Liver (tissue), 9 donors: ENCODE results near the gene TMEM101. TPM values are rescaled to one million over a fixed set of nuclear protein-coding genes. Genes with fewer than 3 reads are reported as not detected.

Source experiments
- DNase-seq: peaks from one replicate; pipeline ENCODE4 v3.0.0-alpha.2; 2017; ENCODE audit warnings: low spot score
- H3K27ac ChIP-seq, 2 donors: one replicate each; pipeline ENCODE4 v1.7.0; 2013; ENCODE audit warnings: inconsistent platforms in 2 of 2, low read length in 2 of 2, control low read depth in 1 of 2, low read depth in 1 of 2, mild to moderate bottlenecking in 1 of 2
- H3K27me3 ChIP-seq, 4 donors: one replicate each; pipeline versions ENCODE4 v1.6.1 to v1.7.0; 2013; ENCODE audit warnings: low read length in 3 of 4, inconsistent platforms in 1 of 4, mild to moderate bottlenecking in 1 of 4, moderate library complexity in 1 of 4; ENCODE audit not compliant: control insufficient read depth in 4 of 4, insufficient read depth in 4 of 4
- H3K36me3 ChIP-seq, 4 donors: one replicate each; pipeline versions ENCODE4 v1.6.1 to v1.7.0; 2013; ENCODE audit warnings: low read length in 3 of 4, mild to moderate bottlenecking in 3 of 4, low read depth in 1 of 4, moderate library complexity in 1 of 4; ENCODE audit not compliant: control insufficient read depth in 4 of 4, insufficient read depth in 3 of 4
- H3K4me1 ChIP-seq, 4 donors: one replicate each; pipeline versions ENCODE4 v1.6.1 to v1.7.0; 2013; ENCODE audit warnings: low read length in 3 of 4, mild to moderate bottlenecking in 3 of 4, moderate library complexity in 1 of 4; ENCODE audit not compliant: control insufficient read depth in 4 of 4, insufficient read depth in 4 of 4
- H3K4me3 ChIP-seq, 3 donors: one replicate each; pipeline versions ENCODE4 v1.6.1 to v1.7.0; 2013; ENCODE audit warnings: low read length in 3 of 3, control low read depth in 1 of 3, low read depth in 1 of 3, mild to moderate bottlenecking in 1 of 3
- H3K9ac ChIP-seq, 2 donors: one replicate each; pipeline ENCODE4 v1.7.0; 2013; ENCODE audit warnings: low read length in 2 of 2, mild to moderate bottlenecking in 2 of 2, moderate library complexity in 2 of 2, control low read depth in 1 of 2, low read depth in 1 of 2
- H3K9me3 ChIP-seq, 4 donors: one replicate each; pipeline versions ENCODE4 v1.6.1 to v1.7.0; 2013; ENCODE audit warnings: low read length in 3 of 4; ENCODE audit not compliant: control insufficient read depth in 4 of 4
- ATF3 ChIP-seq: IDR thresholded peaks from 2 replicates; pipeline ENCODE4 v1.6.1; 2016; ENCODE audit warnings: antibody characterized with exemption
- EGR1 ChIP-seq, 2 donors: IDR thresholded peaks; 2 replicates each; pipeline ENCODE4 v1.6.1; 2016 to 2018; ENCODE audit warnings: antibody characterized with exemption in 2 of 2, low read depth in 2 of 2
- FOXA1 ChIP-seq: IDR thresholded peaks from 2 replicates; pipeline ENCODE4 v1.6.1; 2016; ENCODE audit warnings: antibody characterized with exemption
- FOXA2 ChIP-seq: IDR thresholded peaks from 2 replicates; pipeline ENCODE4 v1.6.1; 2016; ENCODE audit warnings: antibody characterized with exemption
- GABPA ChIP-seq, 2 donors: IDR thresholded peaks in 1 of 2; conservative IDR thresholded peaks in 1 of 2; 2 replicates each; pipeline ENCODE4 v1.6.1; 2016; ENCODE audit warnings: antibody characterized with exemption in 2 of 2, mild to moderate bottlenecking in 1 of 2, moderate library complexity in 1 of 2
- HNF4A ChIP-seq, 2 donors: conservative IDR thresholded peaks; 2 replicates each; pipeline ENCODE4 v1.6.1; 2016; ENCODE audit warnings: antibody characterized with exemption in 2 of 2, mild to moderate bottlenecking in 2 of 2
- HNF4G ChIP-seq: IDR thresholded peaks from 2 replicates; pipeline ENCODE4 v1.6.1; 2016; ENCODE audit warnings: antibody characterized with exemption
- JUND ChIP-seq, 2 donors: IDR thresholded peaks; 2 replicates each; pipeline ENCODE4 v1.6.1; 2016; ENCODE audit warnings: antibody characterized with exemption in 2 of 2
- MAX ChIP-seq: IDR thresholded peaks from 2 replicates; pipeline ENCODE4 v1.6.1; 2016; ENCODE audit warnings: antibody characterized with exemption
- NR2F2 ChIP-seq: IDR thresholded peaks from 2 replicates; pipeline ENCODE4 v1.6.1; 2016; ENCODE audit warnings: antibody characterized with exemption
- RAD21 ChIP-seq, 2 donors: IDR thresholded peaks; 2 replicates each; pipeline ENCODE4 v1.6.1; 2016; ENCODE audit warnings: antibody characterized with exemption in 2 of 2, mild to moderate bottlenecking in 2 of 2
- REST ChIP-seq: IDR thresholded peaks from 2 replicates; pipeline ENCODE4 v1.6.1; 2016; ENCODE audit warnings: antibody characterized with exemption, mild to moderate bottlenecking
- RXRA ChIP-seq, 2 donors: IDR thresholded peaks; 2 replicates each; pipeline ENCODE4 v1.6.1; 2017 to 2018; ENCODE audit warnings: antibody characterized with exemption in 2 of 2, mild to moderate bottlenecking in 1 of 2
- TAF1 ChIP-seq: conservative IDR thresholded peaks from 2 replicates; pipeline ENCODE4 v1.6.1; 2016; ENCODE audit warnings: antibody characterized with exemption, mild to moderate bottlenecking
- YY1 ChIP-seq: IDR thresholded peaks from 2 replicates; pipeline ENCODE4 v1.6.1; 2016; ENCODE audit warnings: antibody characterized with exemption, mild to moderate bottlenecking
- ZBTB33 ChIP-seq: IDR thresholded peaks from 2 replicates; pipeline ENCODE4 v1.6.1; 2016; ENCODE audit warnings: antibody characterized with exemption
- WGBS: extraction: QIAGEN DNeasy Blood & Tissue Kit; methylation state at CpG from one replicate; pipeline ENCODE4 v1.1.7; 2013; 5-methylcytosine and 5-hydroxymethylcytosine counted together
- polyA plus RNA-seq, 2 donors: library from polyadenylated mRNA; stranded (reverse) in 1 of 2; unstranded in 1 of 2; fragments of 200-250 nt in 1 of 2; fragments of >200 nt in 1 of 2; fragmentation: Nextera tagmentation in 1 of 2; extraction: Ambion mirVana in 1 of 2; gene quantifications; one replicate each; pipeline versions ENCODE4 v1.2.1 to v1.2.3, GENCODE V29; 2013 to 2015
- total RNA-seq, 2 donors: library from RNA; depleted of rRNA; stranded (reverse); fragments of >200 nt; gene quantifications; one replicate each; pipeline ENCODE4 v1.2.3, GENCODE V29; 2014
- donor health status: healthy.
- donor health status: healthy.
- donor health status: healthy.
- donor health status: healthy.
- donor health status: healthy.

TMEM101 gene
- total and polyA plus RNA-seq, 4 donors = 12.0 to 25.7 (median 21.4) TPM

GRCh38 chr17:43986225-43986981 lies 28.4 kb downstream of the TMEM101 start:
- TF ChIP-seq HNF4G (no peak), FOXA1 (no peak), FOXA2 (no peak), EGR1 (IDR thresholded peaks at IDR 0.05; ENCODE audit: low read depth in 2 of 2) (no peak), YY1 (no peak), TAF1 (no peak), MAX (no peak), ATF3 (no peak), HNF4A (conservative IDR thresholded peaks at IDR 0.05) (no peak), JUND (IDR thresholded peaks at IDR 0.05) (no peak)
- WGBS = 94% methylated on average over 7 of the region's 7 CpGs
- no peak for DNase-seq
- Histone ChIP-seq H3K9ac (no peak overlapping the region), H3K4me1 (peaks cover 0 to 10% (median 7%) of the 10 kb centered on the region in 4 donors), H3K36me3 (no peaks in the 10 kb centered on the region), H3K4me3 (no peak overlapping the region), H3K27ac (no peak overlapping the region), H3K27me3 (no peaks in the 10 kb centered on the region), H3K9me3 (no peaks in the 10 kb centered on the region)

GRCh38 chr17:43984521-43984920 lies 30.2 kb downstream of the TMEM101 start:
- Histone ChIP-seq H3K27ac (no peak overlapping the region), H3K27me3 (no peaks in the 10 kb centered on the region), H3K4me3 (no peak overlapping the region), H3K9me3 (no peaks in the 10 kb centered on the region), H3K4me1 (peaks cover 0 to 10% (median 7%) of the 10 kb centered on the region in 4 donors), H3K36me3 (no peaks in the 10 kb centered on the region), H3K9ac (no peak overlapping the region)
- TF ChIP-seq ZBTB33 (no peak), FOXA2 (no peak), RXRA (IDR thresholded peaks at IDR 0.05) (no peak), JUND (IDR thresholded peaks at IDR 0.05) (no peak)
- WGBS = 87% methylated on average over 8 of the region's 8 CpGs
- no peak for DNase-seq

GRCh38 chr17:43983515-43984411 lies 31.0 kb downstream of the TMEM101 start:
- Histone ChIP-seq H3K27me3 (no peaks in the 10 kb centered on the region), H3K4me3 (peak overlapping the region in 1 of 3 donors; percentile 61), H3K4me1 (peaks cover 0 to 10% (median 7%) of the 10 kb centered on the region in 4 donors), H3K9me3 (no peaks in the 10 kb centered on the region), H3K9ac (no peak overlapping the region), H3K27ac (no peak overlapping the region), H3K36me3 (no peaks in the 10 kb centered on the region)
- peak; percentile 60 for DNase-seq
- TF ChIP-seq ATF3 (no peak), JUND (IDR thresholded peaks at IDR 0.05) (no peak), FOXA2 (no peak), ZBTB33 (no peak), RXRA (IDR thresholded peaks at IDR 0.05) (no peak), FOXA1 (no peak), HNF4G (no peak), REST (no peak), RAD21 (IDR thresholded peaks at IDR 0.05) (no peak), NR2F2 (no peak), GABPA (IDR thresholded peaks at IDR 0.05 in 1 of 2, conservative IDR thresholded peaks at IDR 0.05 in 1 of 2) (no peak)
- WGBS = 5% methylated on average over 78 of the region's 78 CpGs
